Loucy (cell line): Measurements from ENCODE around the gene RNF11.

Experiments used
- CTCF ChIP-seq: fragments of 200-600 bp; sonication (generic); conservative IDR thresholded peaks from 2 replicates; pipeline ENCODE4 v1.5.1; 2014; ENCODE audit warnings: mild to moderate bottlenecking, antibody characterized with exemption, low read length
- EZH2phosphoT487 ChIP-seq: fragments of 200-600 bp; IDR thresholded peaks from 2 replicates; pipeline ENCODE4 v1.6.1; 2018; ENCODE audit warnings: antibody characterized with exemption, mild to moderate bottlenecking, moderate library complexity, borderline replicate concordance

GRCh38 chr1:51237351-51238033, 1.4 kb downstream of the RNF11 start:
- no peak for TF ChIP-seq CTCF
- no peak for TF ChIP-seq EZH2phosphoT487
